ENCODE measurements around the gene AGO3. TPM values are rescaled to one million over a fixed set of nuclear protein-coding genes. Genes with fewer than 3 reads are reported as not detected.

The AGO3 gene
- total RNA-seq, 2 experiments from 2014 or later = 22.5 to 42.0 TPM

GRCh38 chr1:36109041-36109679 is 178.3 kb downstream of the AGO3 start:
- no peaks in the 10 kb centered on the region for H3K9me2 ChIP-seq (ENCODE audit: insufficient read depth, low read length)
- H3K27ac ChIP-seq (ENCODE audit: low read depth, low read length, poor library complexity, severe bottlenecking) = no peak overlapping the region
- TF ChIP-seq CTCF (conservative IDR thresholded peaks at IDR 0.05; ENCODE audit: low read length) (no peak), EZH2phosphoT487 (IDR thresholded peaks at IDR 0.05; ENCODE audit: borderline replicate concordance, low read depth, low read length) (no peak)
- BruUV-seq (replicated peaks) = no TSS peak
- H3K4me3 ChIP-seq (ENCODE audit: low read depth, low read length, poor library complexity, severe bottlenecking) = no peak overlapping the region
- no peak for DNase-seq (ENCODE audit: low spot score)
- no peaks in the 10 kb centered on the region for H3K79me2 ChIP-seq (ENCODE audit: insufficient read depth, low read depth, low read length)
- POLR2A ChIA-PET = interaction anchor here (0.6 kb wide), 1 partner anchor 52 kb away, joined by 3 read pairs; no protein-coding TSS in a partner anchor
- no peaks in the 10 kb centered on the region for H4K20me1 ChIP-seq (ENCODE audit: insufficient read depth, low read length)
- H2AFZ ChIP-seq (ENCODE audit: low read length) = no peak overlapping the region
- CTCF ChIA-PET (ENCODE audit: unreplicated experiment) = no interaction called here
- H3K9me3 ChIP-seq (ENCODE audit: low read length) = no peaks in the 10 kb centered on the region
- H3K4me1 ChIP-seq (ENCODE audit: insufficient read depth, low read length, poor library complexity, severe bottlenecking) = no peaks in the 10 kb centered on the region
- no peak overlapping the region for H3K4me2 ChIP-seq (ENCODE audit: low read length)
- no peaks in the 10 kb centered on the region for H3K36me3 ChIP-seq (ENCODE audit: insufficient read depth, low read length)
- intact Hi-C loops (cut with micrococcal nuclease; ENCODE audit: unreplicated experiment) = no loop called here

- no TSS peak for BruUV-seq (replicated peaks)
- no peaks in the 10 kb centered on the region for H3K9me2 ChIP-seq (ENCODE audit: insufficient read depth, low read length)
- POLR2A ChIA-PET = interaction anchor here (1.1 kb wide), 1 partner anchor 9 kb away, joined by 5 read pairs; no protein-coding TSS in a partner anchor
These were observed 180.2 kb downstream of the AGO3 start for GRCh38 chr1:36111151-36111550.

More at GRCh38 chr1:36111151-36111550, 180.2 kb downstream of the AGO3 start:
- H3K4me2 ChIP-seq (ENCODE audit: low read length) = no peak overlapping the region
- no peak for DNase-seq (ENCODE audit: low spot score)
- H3K9me3 ChIP-seq (ENCODE audit: low read length) = no peaks in the 10 kb centered on the region
- no peak for TF ChIP-seq CTCF (conservative IDR thresholded peaks at IDR 0.05; ENCODE audit: low read length)
- TF ChIP-seq EZH2phosphoT487 (IDR thresholded peaks at IDR 0.05; ENCODE audit: borderline replicate concordance, low read depth, low read length) = no peak
- CTCF ChIA-PET (ENCODE audit: unreplicated experiment) = interaction anchor here (1.0 kb wide), 1 partner anchor 24 kb away, joined by 4 read pairs; no protein-coding TSS in a partner anchor
- H3K27ac ChIP-seq (ENCODE audit: low read depth, low read length, poor library complexity, severe bottlenecking) = no peak overlapping the region
- intact Hi-C loops (cut with micrococcal nuclease; ENCODE audit: unreplicated experiment) = no loop called here
- H3K36me3 ChIP-seq (ENCODE audit: insufficient read depth, low read length) = no peaks in the 10 kb centered on the region
- no peaks in the 10 kb centered on the region for H4K20me1 ChIP-seq (ENCODE audit: insufficient read depth, low read length)
- no peak overlapping the region for H3K4me3 ChIP-seq (ENCODE audit: low read depth, low read length, poor library complexity, severe bottlenecking)
- H3K79me2 ChIP-seq (ENCODE audit: insufficient read depth, low read depth, low read length) = no peaks in the 10 kb centered on the region
- no peaks in the 10 kb centered on the region for H3K4me1 ChIP-seq (ENCODE audit: insufficient read depth, low read length, poor library complexity, severe bottlenecking)
- no peak overlapping the region for H2AFZ ChIP-seq (ENCODE audit: low read length)
